Measurements from ENCODE around the gene POP7.

DNA sequence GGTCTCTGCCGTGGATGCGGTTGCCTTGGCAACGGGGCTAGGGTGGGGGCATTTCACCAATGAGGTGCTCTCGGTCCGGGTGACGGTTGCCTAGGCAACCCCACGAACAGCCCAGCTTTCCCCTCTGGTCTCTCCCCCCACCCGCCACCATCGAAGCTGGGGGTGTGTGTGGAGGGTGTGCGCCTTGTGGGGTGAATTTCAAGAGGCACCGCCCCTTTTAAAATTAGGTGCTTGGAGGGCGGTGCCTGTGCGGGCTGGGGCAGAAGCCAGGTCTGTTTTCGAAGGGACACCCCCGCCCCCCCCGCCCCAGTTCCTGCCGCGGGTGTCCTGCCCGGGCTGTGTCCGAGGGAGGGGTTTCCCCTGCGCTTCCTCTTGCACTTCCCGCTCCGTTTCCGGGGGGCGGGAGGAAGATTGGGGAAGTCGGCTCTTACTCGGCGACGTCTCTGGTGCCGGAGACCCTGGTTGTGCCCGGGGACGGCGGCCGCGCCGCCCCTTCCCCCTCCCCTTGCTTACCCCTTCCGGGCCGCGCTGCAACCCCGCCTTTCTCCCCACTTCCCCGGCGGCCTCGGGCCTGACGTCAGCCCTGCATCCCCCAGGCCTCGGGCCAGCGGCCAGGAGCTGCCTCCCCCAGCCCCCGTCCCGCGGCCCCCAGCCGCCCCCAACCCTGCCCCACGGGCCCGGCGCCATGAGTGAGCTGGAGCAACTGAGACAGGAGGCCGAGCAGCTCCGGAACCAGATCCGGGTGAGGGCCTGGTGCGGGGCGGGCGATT is 30.2 kb upstream of the POP7 start:
- TF ChIP-seq, protein P1, sequence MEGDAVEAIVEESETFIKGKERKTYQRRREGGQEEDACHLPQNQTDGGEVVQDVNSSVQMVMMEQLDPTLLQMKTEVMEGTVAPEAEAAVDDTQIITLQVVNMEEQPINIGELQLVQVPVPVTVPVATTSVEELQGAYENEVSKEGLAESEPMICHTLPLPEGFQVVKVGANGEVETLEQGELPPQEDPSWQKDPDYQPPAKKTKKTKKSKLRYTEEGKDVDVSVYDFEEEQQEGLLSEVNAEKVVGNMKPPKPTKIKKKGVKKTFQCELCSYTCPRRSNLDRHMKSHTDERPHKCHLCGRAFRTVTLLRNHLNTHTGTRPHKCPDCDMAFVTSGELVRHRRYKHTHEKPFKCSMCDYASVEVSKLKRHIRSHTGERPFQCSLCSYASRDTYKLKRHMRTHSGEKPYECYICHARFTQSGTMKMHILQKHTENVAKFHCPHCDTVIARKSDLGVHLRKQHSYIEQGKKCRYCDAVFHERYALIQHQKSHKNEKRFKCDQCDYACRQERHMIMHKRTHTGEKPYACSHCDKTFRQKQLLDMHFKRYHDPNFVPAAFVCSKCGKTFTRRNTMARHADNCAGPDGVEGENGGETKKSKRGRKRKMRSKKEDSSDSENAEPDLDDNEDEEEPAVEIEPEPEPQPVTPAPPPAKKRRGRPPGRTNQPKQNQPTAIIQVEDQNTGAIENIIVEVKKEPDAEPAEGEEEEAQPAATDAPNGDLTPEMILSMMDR (IDR thresholded peaks at IDR 0.05) = no peak
- TF ChIP-seq POLR2A (IDR thresholded peaks at IDR 0.05) = peak in 2 of 3 donors; percentile 18 to 22
